GM12865 (cell line): Measurements from ENCODE around the gene CLSTN1.

ENCODE experiments used
- DNase-seq: peaks from one replicate; pipeline ENCODE4 v3.0.0; 2010; ENCODE audit warnings: low read depth
- H3K4me3 ChIP-seq: 2 replicates; pipeline ENCODE4 v1.5.1; 2011; ENCODE audit warnings: mild to moderate bottlenecking, low read depth, low read length, control low read depth
- CTCF ChIP-seq: IDR thresholded peaks from 2 replicates; pipeline ENCODE4 v1.5.1; 2011; ENCODE audit warnings: low read length, control low read depth, low read depth, inconsistent platforms; ENCODE audit not compliant: insufficient read depth; ENCODE audit errors: missing control alignments

Gene CLSTN1

GRCh38 chr1:9845914-9846313 is 22.1 kb upstream of the CLSTN1 start:
- H3K4me3 ChIP-seq, result no peak overlapping the region
- TF ChIP-seq CTCF, result no peak
- no peak for DNase-seq

- TF ChIP-seq CTCF, result no peak
- DNase-seq, result no peak
- no peak overlapping the region for H3K4me3 ChIP-seq
These were observed 21.0 kb upstream of the CLSTN1 start for GRCh38 chr1:9844756-9845155.

- H3K4me3 ChIP-seq, result no peak overlapping the region
- DNase-seq, result no peak
These were observed 20.3 kb upstream of the CLSTN1 start for GRCh38 chr1:9844106-9844505.

GRCh38 chr1:9843576-9843945 is 19.8 kb upstream of the CLSTN1 start:
- no peak for TF ChIP-seq CTCF
- no peak overlapping the region for H3K4me3 ChIP-seq
- no peak for DNase-seq

More at GRCh38 chr1:9844106-9844505, 20.3 kb upstream of the CLSTN1 start:
- TF ChIP-seq CTCF, result no peak

GRCh38 chr1:9842781-9843575 is 19.2 kb upstream of the CLSTN1 start:
- H3K4me3 ChIP-seq, result no peak overlapping the region
- DNase-seq, result no peak
- TF ChIP-seq CTCF, result no peak

- no peak for DNase-seq
- TF ChIP-seq CTCF, result no peak
- no peak overlapping the region for H3K4me3 ChIP-seq
These were observed 18.4 kb upstream of the CLSTN1 start for GRCh38 chr1:9842073-9842711.
